CD14-positive monocyte (primary cell): Measurements from ENCODE around the gene ADNP2. TPM values are rescaled to one million over a fixed set of nuclear protein-coding genes. Genes with fewer than 3 reads are reported as not detected.

Source experiments
- DNase-seq, 3 donors: peaks; one replicate each; pipeline ENCODE4 v3.0.0-alpha.2; 2011 to 2022
- H2AFZ ChIP-seq: 2 replicates; pipeline ENCODE4 v1.6.0; 2012; ENCODE audit warnings: mild to moderate bottlenecking, low read depth, low read length, inconsistent platforms; ENCODE audit not compliant: insufficient read depth, poor library complexity, severe bottlenecking
- H3K27ac ChIP-seq, 2 donors: 1 replicate in 1 of 2; 2 replicates in 1 of 2; pipeline ENCODE4 v1.5.1; 2012 to 2013; ENCODE audit warnings: low read length in 2 of 2, control low read depth in 1 of 2, inconsistent platforms in 1 of 2, low read depth in 1 of 2, mild to moderate bottlenecking in 1 of 2
- H3K27me3 ChIP-seq, 2 donors: one replicate each; pipeline versions ENCODE4 v1.6.0 to v1.6.1; 2011 to 2013; ENCODE audit warnings: low read length in 2 of 2; ENCODE audit not compliant: control insufficient read depth in 2 of 2, insufficient read depth in 2 of 2
- H3K36me3 ChIP-seq, 2 donors: replicated peaks in 1 of 2; 1 replicate in 1 of 2; 2 replicates in 1 of 2; pipeline versions ENCODE4 v1.5.1 to v1.6.1; 2012 to 2013; ENCODE audit warnings: low read length in 2 of 2, control low read depth in 1 of 2, inconsistent platforms in 1 of 2, mild to moderate bottlenecking in 1 of 2; ENCODE audit not compliant: insufficient read depth in 2 of 2, control insufficient read depth in 1 of 2
- H3K4me1 ChIP-seq, 2 donors: 1 replicate in 1 of 2; 2 replicates in 1 of 2; pipeline versions ENCODE4 v1.5.1 to v1.6.1; 2012 to 2013; ENCODE audit warnings: low read length in 2 of 2, control low read depth in 1 of 2, inconsistent platforms in 1 of 2, mild to moderate bottlenecking in 1 of 2, moderate library complexity in 1 of 2; ENCODE audit not compliant: insufficient read depth in 2 of 2, control insufficient read depth in 1 of 2
- H3K4me2 ChIP-seq: replicated peaks from 2 replicates; pipeline ENCODE3; 2012; ENCODE audit warnings: low read length, moderate library complexity, mild to moderate bottlenecking; ENCODE audit not compliant: poor library complexity, severe bottlenecking; ENCODE audit errors: extremely low read depth
- H3K4me3 ChIP-seq, 3 experiments: fragments of 200-600 bp in 1 of 3; sonication (generic) in 1 of 3; replicated peaks in 1 of 3; 1 replicate in 2 of 3; 2 replicates in 1 of 3; pipeline ENCODE4 v1.5.1; 2011 to 2013; ENCODE audit warnings: low read length in 3 of 3, mild to moderate bottlenecking in 3 of 3, control low read depth in 2 of 3, low read depth in 2 of 3, inconsistent platforms in 1 of 3, moderate library complexity in 1 of 3
- H3K79me2 ChIP-seq: 2 replicates; pipeline ENCODE4 v1.6.0; 2012; ENCODE audit warnings: mild to moderate bottlenecking, control low read depth, inconsistent platforms, low read length, moderate library complexity; ENCODE audit not compliant: insufficient read depth
- H3K9ac ChIP-seq: 2 replicates; pipeline ENCODE4 v1.6.0; 2017; ENCODE audit warnings: low read length, mild to moderate bottlenecking; ENCODE audit not compliant: insufficient read depth, poor library complexity, severe bottlenecking
- H3K9me3 ChIP-seq, 2 donors: replicated peaks in 1 of 2; 1 replicate in 1 of 2; 2 replicates in 1 of 2; pipeline versions ENCODE4 v1.5.1 to v1.6.1; 2012 to 2013; ENCODE audit warnings: low read length in 2 of 2, control low read depth in 1 of 2; ENCODE audit not compliant: control insufficient read depth in 1 of 2, insufficient read depth in 1 of 2
- H4K20me1 ChIP-seq: 2 replicates; pipeline ENCODE4 v1.6.0; 2012; ENCODE audit warnings: mild to moderate bottlenecking, low read length, control low read depth, moderate library complexity; ENCODE audit not compliant: insufficient read depth
- H3K27ac Mint-ChIP-seq, 7 donors: one replicate each; pipeline ENCODE4 v1.8.0; 2020; ENCODE audit warnings: mild to moderate bottlenecking in 7 of 7, mixed read lengths in 7 of 7, moderate library complexity in 6 of 7, inconsistent platforms in 2 of 7
- H3K27me3 Mint-ChIP-seq, 3 donors: one replicate each; pipeline ENCODE4 v1.8.0; 2021 to 2022; ENCODE audit warnings: low read depth in 3 of 3, mild to moderate bottlenecking in 3 of 3, mixed read lengths in 3 of 3, moderate library complexity in 3 of 3, inconsistent platforms in 1 of 3
- H3K36me3 Mint-ChIP-seq, 2 donors: one replicate each; pipeline ENCODE4 v1.8.0; 2020; ENCODE audit warnings: mixed read lengths in 2 of 2, inconsistent platforms in 1 of 2, mild to moderate bottlenecking in 1 of 2
- H3K4me1 Mint-ChIP-seq: one replicate; pipeline ENCODE4 v1.8.0; 2020; ENCODE audit warnings: mild to moderate bottlenecking, mixed read lengths
- H3K4me3 Mint-ChIP-seq, 2 donors: one replicate each; pipeline ENCODE4 v1.8.0; 2020; ENCODE audit warnings: mild to moderate bottlenecking in 2 of 2, mixed read lengths in 2 of 2, moderate library complexity in 1 of 2
- H3K9me3 Mint-ChIP-seq, 7 donors: one replicate each; pipeline ENCODE4 v1.8.0; 2020 to 2022; ENCODE audit warnings: mixed read lengths in 7 of 7, mild to moderate bottlenecking in 6 of 7, moderate library complexity in 6 of 7, inconsistent platforms in 2 of 7
- WGBS: methylation state at CpG from one replicate; pipeline ENCODE4 v1.1.5; 2013; ENCODE audit warnings: missing lambda C conversion rate; ENCODE audit not compliant: insufficient coverage; 5-methylcytosine and 5-hydroxymethylcytosine counted together
- intact Hi-C, 2 donors: fragments of 100-400 bp; cut with micrococcal nuclease; formaldehyde crosslinking; loops; one replicate each; pipeline versions ENCODE4 v1.15.0 to v1.15.1; 2023
- polyA plus RNA-seq, 3 donors: library from polyadenylated mRNA; depleted of rRNA in 1 of 3; unstranded in 2 of 3; stranded (reverse) in 1 of 3; fragments of 300-500 nt in 2 of 3; fragments of >200 nt in 1 of 3; fragmentation: Illumina TruSeq in 2 of 3; gene quantifications; 1 replicate in 2 of 3; 2 replicates in 1 of 3; pipeline ENCODE4 v1.2.3, GENCODE V29; 2012 to 2021
- TF ChIP-seq, protein P1 (sequence below): fragments of 200-600 bp; IDR thresholded peaks from one replicate; pipeline ENCODE4 v1.8.0; 2022; ENCODE audit warnings: antibody characterized with exemption, mild to moderate bottlenecking

The ADNP2 gene
- polyA plus RNA-seq, 3 donors: 3.0 to 5.6 (median 3.6) TPM

DNA sequence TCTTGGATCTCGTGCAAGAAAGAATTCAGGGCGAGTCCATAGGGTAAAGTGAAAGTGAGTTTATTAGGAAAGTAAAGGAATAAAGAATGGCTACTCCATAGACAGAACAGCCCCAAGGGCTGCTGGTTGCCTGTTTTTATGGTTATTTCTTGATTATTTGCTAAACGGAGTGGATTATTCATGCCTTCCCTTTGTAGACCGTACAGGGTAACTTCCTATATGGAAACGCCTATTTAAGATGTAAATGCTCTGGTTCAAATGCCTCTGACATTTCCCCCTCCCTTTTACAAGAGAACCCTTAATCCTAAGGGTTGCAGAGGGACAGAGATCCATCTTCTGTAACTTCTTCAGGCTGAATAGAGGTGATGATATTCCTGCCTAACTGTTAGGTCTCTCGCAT is 49.1 kb upstream of the ADNP2 start:
- Histone ChIP-seq H3K36me3 (no peaks in the 10 kb centered on the region), H3K27ac (no peak overlapping the region), H3K79me2 (no peaks in the 10 kb centered on the region), H3K9ac (no peak overlapping the region), H2AFZ (no peak overlapping the region), H3K4me3 (no peak overlapping the region), H3K27me3 (no peaks in the 10 kb centered on the region), H3K4me2 (no peak overlapping the region), H3K9me3 (peaks cover 61 to 68% of the 10 kb centered on the region in 2 donors), H3K4me1 (no peaks in the 10 kb centered on the region), H4K20me1 (no peaks in the 10 kb centered on the region)
- Mint-ChIP-seq H3K9me3 (peaks cover 25 to 62% (median 52%) of the 10 kb centered on the region in 7 donors), H3K36me3 (no peaks in the 10 kb centered on the region), H3K4me1 (no peaks in the 10 kb centered on the region), H3K27me3 (peaks cover 0 to 4% (median 3%) of the 10 kb centered on the region in 3 donors), H3K27ac (no peak overlapping the region), H3K4me3 (no peak overlapping the region)
- intact Hi-C loops: no loop called here
- TF ChIP-seq, protein P1, sequence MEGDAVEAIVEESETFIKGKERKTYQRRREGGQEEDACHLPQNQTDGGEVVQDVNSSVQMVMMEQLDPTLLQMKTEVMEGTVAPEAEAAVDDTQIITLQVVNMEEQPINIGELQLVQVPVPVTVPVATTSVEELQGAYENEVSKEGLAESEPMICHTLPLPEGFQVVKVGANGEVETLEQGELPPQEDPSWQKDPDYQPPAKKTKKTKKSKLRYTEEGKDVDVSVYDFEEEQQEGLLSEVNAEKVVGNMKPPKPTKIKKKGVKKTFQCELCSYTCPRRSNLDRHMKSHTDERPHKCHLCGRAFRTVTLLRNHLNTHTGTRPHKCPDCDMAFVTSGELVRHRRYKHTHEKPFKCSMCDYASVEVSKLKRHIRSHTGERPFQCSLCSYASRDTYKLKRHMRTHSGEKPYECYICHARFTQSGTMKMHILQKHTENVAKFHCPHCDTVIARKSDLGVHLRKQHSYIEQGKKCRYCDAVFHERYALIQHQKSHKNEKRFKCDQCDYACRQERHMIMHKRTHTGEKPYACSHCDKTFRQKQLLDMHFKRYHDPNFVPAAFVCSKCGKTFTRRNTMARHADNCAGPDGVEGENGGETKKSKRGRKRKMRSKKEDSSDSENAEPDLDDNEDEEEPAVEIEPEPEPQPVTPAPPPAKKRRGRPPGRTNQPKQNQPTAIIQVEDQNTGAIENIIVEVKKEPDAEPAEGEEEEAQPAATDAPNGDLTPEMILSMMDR: no peak
- DNase-seq: no peak
- no CpG with 5 or more reads among the region's 6 CpGs for WGBS

DNA sequence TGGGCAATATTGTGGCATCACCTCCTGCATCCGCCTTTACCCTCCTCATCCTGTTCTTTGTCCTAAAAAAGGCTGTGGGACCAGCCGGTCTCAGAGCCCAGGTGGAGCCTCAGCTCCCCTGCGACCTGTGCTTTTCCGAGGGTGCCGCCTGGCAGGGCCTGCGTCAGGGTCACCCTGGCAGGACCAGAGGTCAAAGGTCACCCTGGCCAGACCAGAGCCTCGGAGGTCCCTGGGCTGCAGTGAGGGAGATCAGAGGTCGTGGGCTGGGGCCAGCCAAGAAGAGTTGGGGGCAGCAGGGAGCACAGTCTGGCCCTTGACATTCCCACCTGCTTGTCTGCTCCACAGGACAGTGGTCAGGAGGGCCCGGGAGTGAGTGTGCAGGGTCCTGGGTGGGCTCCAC is 43.4 kb upstream of the ADNP2 start:
- Histone ChIP-seq H3K9ac (no peak overlapping the region), H3K79me2 (no peaks in the 10 kb centered on the region), H3K27me3 (no peaks in the 10 kb centered on the region), H3K27ac (no peak overlapping the region), H3K4me2 (no peak overlapping the region), H3K4me3 (no peak overlapping the region), H4K20me1 (no peaks in the 10 kb centered on the region), H3K4me1 (no peaks in the 10 kb centered on the region), H2AFZ (no peak overlapping the region), H3K36me3 (no peaks in the 10 kb centered on the region), H3K9me3 (peaks cover 18 to 22% of the 10 kb centered on the region in 2 donors)
- peaks cover 0 to 3% (median 2%) of the 10 kb centered on the region in 3 donors for H3K27me3 Mint-ChIP-seq
- TF ChIP-seq, protein P1: no peak
- H3K27ac Mint-ChIP-seq: no peak overlapping the region
- H3K36me3 Mint-ChIP-seq: no peaks in the 10 kb centered on the region
- peaks cover 2 to 28% (median 11%) of the 10 kb centered on the region in 7 donors for H3K9me3 Mint-ChIP-seq
- no peak for DNase-seq
- no peaks in the 10 kb centered on the region for H3K4me1 Mint-ChIP-seq
- WGBS: 93% methylated on average over 9 of the region's 9 CpGs
- intact Hi-C loops: no loop called here
- H3K4me3 Mint-ChIP-seq: no peak overlapping the region
